SK-N-SH (cell line): ENCODE measurements around the gene PTPRG. TPM values are rescaled to one million over a fixed set of nuclear protein-coding genes. Genes with fewer than 3 reads are reported as not detected.

Experiments used
- CTCF ChIA-PET: fragments of 300-600, 350-600 bp; formaldehyde crosslinking; extraction: SDS; loops from one replicate; lab custom pipeline; 2021; lab: Yijun Ruan, JAX
- POLR2A ChIA-PET: fragments of 350-600 bp; sonication (Branson Sonifier 250); formaldehyde crosslinking; extraction: SDS; loops from one replicate; lab custom pipeline; 2020; ENCODE audit warnings: antibody characterized with exemption, inconsistent platforms; lab: Yijun Ruan, JAX
- DNase-seq: peaks from one replicate; pipeline ENCODE4 v3.0.0; 2012
- H2AFZ ChIP-seq: fragments of 200-600 bp; sonication (generic); 2 replicates; pipeline ENCODE4 v1.8.1; 2016; ENCODE audit warnings: antibody characterized with exemption, mild to moderate bottlenecking, low read depth
- H3F3A ChIP-seq: fragments of 200-600 bp; sonication (generic); replicated peaks from 2 replicates; pipeline ENCODE3; 2016; ENCODE audit warnings: antibody characterized with exemption, mild to moderate bottlenecking; ENCODE audit not compliant: insufficient read depth
- H3K27ac ChIP-seq, 2 experiments: fragments of 200-500 bp in 1 of 2; fragments of 200-600 bp in 1 of 2; sonication (Bioruptor generic) in 1 of 2; sonication (generic), shearing (Covaris generic) in 1 of 2; 2 replicates each; pipeline versions ENCODE4 v1.5.1 to v1.6.1; 2014 to 2016; ENCODE audit warnings: low read depth in 2 of 2, inconsistent platforms in 1 of 2, low read length in 1 of 2, mild to moderate bottlenecking in 1 of 2, mixed read lengths in 1 of 2
- H3K27me3 ChIP-seq: fragments of 200-600 bp; sonication (generic), shearing (Covaris generic); 2 replicates; pipeline ENCODE4 v1.6.1; 2016; ENCODE audit warnings: mixed run types; ENCODE audit not compliant: insufficient read depth
- H3K36me3 ChIP-seq, 2 experiments: fragments of 200-500 bp in 1 of 2; fragments of 200-600 bp in 1 of 2; sonication (Bioruptor generic) in 1 of 2; sonication (generic) in 1 of 2; replicated peaks in 1 of 2; 2 replicates each; pipeline versions ENCODE3 to v1.5.1; 2014 to 2016; ENCODE audit warnings: low read length in 1 of 2, mild to moderate bottlenecking in 1 of 2; ENCODE audit not compliant: insufficient read depth in 2 of 2, control insufficient read depth in 1 of 2
- H3K4me1 ChIP-seq, 2 experiments: fragments of 200-500 bp in 1 of 2; fragments of 200-600 bp in 1 of 2; sonication (Bioruptor generic) in 1 of 2; sonication (generic), shearing (Covaris generic) in 1 of 2; 2 replicates each; pipeline versions ENCODE4 v1.5.1 to v1.6.1; 2014 to 2016; ENCODE audit warnings: low read depth in 1 of 2, low read length in 1 of 2, mixed run types in 1 of 2; ENCODE audit not compliant: insufficient read depth in 2 of 2, control insufficient read depth in 1 of 2
- H3K4me2 ChIP-seq: fragments of 200-600 bp; sonication (generic), shearing (Covaris generic); 2 replicates; pipeline ENCODE4 v1.6.1; 2017; ENCODE audit warnings: mixed run types
- H3K4me3 ChIP-seq, 2 experiments: fragments of 200-500 bp in 1 of 2; fragments of 200-600 bp in 1 of 2; sonication (Bioruptor generic) in 1 of 2; sonication (generic), shearing (Covaris generic) in 1 of 2; 2 replicates each; pipeline versions ENCODE4 v1.5.1 to v1.8.1; 2014 to 2016; ENCODE audit warnings: low read depth in 2 of 2, inconsistent platforms in 1 of 2, low read length in 1 of 2, mild to moderate bottlenecking in 1 of 2, mixed read lengths in 1 of 2, moderate library complexity in 1 of 2
- H3K79me2 ChIP-seq: fragments of 200-600 bp; sonication (generic); 2 replicates; pipeline ENCODE4 v1.8.1; 2017; ENCODE audit warnings: mild to moderate bottlenecking; ENCODE audit not compliant: insufficient read depth
- H3K9ac ChIP-seq: fragments of 200-600 bp; sonication (generic); 2 replicates; pipeline ENCODE4 v1.6.1; 2017; ENCODE audit warnings: mixed run types
- H3K9me2 ChIP-seq: fragments of 200-600 bp; sonication (generic); 2 replicates; pipeline ENCODE4 v1.6.1; 2017; ENCODE audit warnings: mixed run types
- H3K9me3 ChIP-seq: fragments of 200-600 bp; sonication (generic); 2 replicates; pipeline ENCODE4 v1.6.1; 2017; ENCODE audit warnings: mixed run types, mild to moderate bottlenecking, moderate library complexity
- H4K20me1 ChIP-seq: fragments of 200-600 bp; sonication (generic); 2 replicates; pipeline ENCODE4 v1.6.1; 2017; ENCODE audit warnings: mild to moderate bottlenecking, mixed run types; ENCODE audit not compliant: insufficient read depth
- GABPA ChIP-seq: IDR thresholded peaks from 2 replicates; pipeline ENCODE4 v1.4.0; 2012; ENCODE audit warnings: low read depth, mild to moderate bottlenecking
- GATA2 ChIP-seq: sonication (generic); formaldehyde crosslinking; IDR thresholded peaks from 2 replicates; pipeline ENCODE4 v1.5.0; 2020; ENCODE audit warnings: mild to moderate bottlenecking, missing genetic modification reagents
- MXI1 ChIP-seq: IDR thresholded peaks from 2 replicates; pipeline ENCODE4 v1.6.1; 2012; ENCODE audit warnings: mild to moderate bottlenecking, low read depth, low read length, improper control_type of control experiment
- NRF1 ChIP-seq: IDR thresholded peaks from 2 replicates; pipeline ENCODE4 v1.6.1; 2012; ENCODE audit warnings: low read depth, mild to moderate bottlenecking, low read length
- POLR2AphosphoS5 ChIP-seq: IDR thresholded peaks from 2 replicates; pipeline ENCODE4 v1.6.1; 2012; ENCODE audit warnings: low read depth, low read length
- RAD21 ChIP-seq: IDR thresholded peaks from 2 replicates; pipeline ENCODE4 v1.6.1; 2012; ENCODE audit warnings: mild to moderate bottlenecking, low read length
- RFX5 ChIP-seq: IDR thresholded peaks from 2 replicates; pipeline ENCODE4 v1.6.1; 2012; ENCODE audit warnings: mild to moderate bottlenecking, improper control_type of control experiment, low read length
- TCF12 ChIP-seq: IDR thresholded peaks from 2 replicates; pipeline ENCODE4 v1.4.0; 2012
- TEAD4 ChIP-seq: IDR thresholded peaks from 2 replicates; pipeline ENCODE4 v1.4.0; 2012; ENCODE audit warnings: mild to moderate bottlenecking, borderline replicate concordance; ENCODE audit not compliant: insufficient read depth
- YY1 ChIP-seq: IDR thresholded peaks from 2 replicates; pipeline ENCODE4 v1.4.0; 2012; ENCODE audit warnings: low read depth, mild to moderate bottlenecking
- WGBS: methylation state at CpG from one replicate; pipeline ENCODE4 v1.1.6; 2017; ENCODE audit warnings: low lambda C conversion rate; 5-methylcytosine and 5-hydroxymethylcytosine counted together
- polyA plus RNA-seq, 3 experiments: library from polyadenylated mRNA; depleted of rRNA; stranded (reverse); fragments of >200 nt; gene quantifications; 2 replicates each; pipeline ENCODE4 v1.2.3, GENCODE V29; 2012
- TF ChIP-seq, protein P1 (sequence below): IDR thresholded peaks from 2 replicates; pipeline ENCODE4 v1.6.1; 2012; ENCODE audit warnings: mild to moderate bottlenecking, low read depth, low read length, moderate library complexity
- TF ChIP-seq, protein P2 (sequence below): fragments of 150-350 bp; IDR thresholded peaks from 2 replicates; pipeline ENCODE4 v1.6.1; 2017; ENCODE audit warnings: antibody characterized with exemption, low read length, low read depth, borderline replicate concordance
- TF ChIP-seq, protein P3 (sequence below): IDR thresholded peaks from 2 replicates; pipeline ENCODE4 v1.4.0; 2012; ENCODE audit warnings: low read depth, borderline replicate concordance

The PTPRG gene
- polyA plus RNA-seq, 1 of the 3 experiments (the other 2 are of a cell fraction): 14.1 TPM

DNA sequence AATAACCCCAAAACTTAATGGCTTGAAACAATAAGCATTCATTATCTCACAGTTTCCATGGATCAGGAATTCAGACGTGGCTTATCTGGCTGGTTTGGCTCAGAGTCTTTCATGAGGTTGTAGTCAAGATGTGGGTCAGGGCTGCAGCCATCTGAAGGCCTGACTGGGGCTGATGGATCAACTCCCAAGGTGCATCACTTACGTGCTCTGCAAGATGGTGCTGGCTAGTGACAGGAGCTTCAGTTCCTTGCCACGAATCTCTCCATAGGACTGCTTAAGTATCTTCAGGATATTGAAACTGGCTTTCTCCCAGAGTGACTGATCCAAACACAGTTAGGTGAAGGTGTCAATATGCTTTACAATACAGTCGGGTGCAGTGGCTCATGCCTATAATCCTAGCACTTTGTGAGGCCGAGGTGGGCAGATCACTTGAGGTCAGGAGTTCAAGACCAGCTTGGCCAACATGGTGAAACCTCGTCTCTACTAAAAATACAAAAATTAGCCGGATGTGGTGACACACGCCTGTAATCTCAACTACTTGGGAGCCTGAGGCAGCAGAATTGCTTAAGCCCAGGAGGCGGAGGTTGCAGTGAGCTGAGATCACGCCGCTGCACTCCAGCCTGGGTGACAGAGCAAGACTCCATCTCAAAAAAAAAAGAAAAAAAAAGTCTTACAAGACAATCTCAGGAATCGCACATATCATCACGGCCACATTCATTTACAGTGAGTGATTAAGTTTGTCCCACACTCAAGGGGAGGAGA, 28.5 kb upstream of the PTPRG start (continued):
- TF ChIP-seq, protein P1, sequence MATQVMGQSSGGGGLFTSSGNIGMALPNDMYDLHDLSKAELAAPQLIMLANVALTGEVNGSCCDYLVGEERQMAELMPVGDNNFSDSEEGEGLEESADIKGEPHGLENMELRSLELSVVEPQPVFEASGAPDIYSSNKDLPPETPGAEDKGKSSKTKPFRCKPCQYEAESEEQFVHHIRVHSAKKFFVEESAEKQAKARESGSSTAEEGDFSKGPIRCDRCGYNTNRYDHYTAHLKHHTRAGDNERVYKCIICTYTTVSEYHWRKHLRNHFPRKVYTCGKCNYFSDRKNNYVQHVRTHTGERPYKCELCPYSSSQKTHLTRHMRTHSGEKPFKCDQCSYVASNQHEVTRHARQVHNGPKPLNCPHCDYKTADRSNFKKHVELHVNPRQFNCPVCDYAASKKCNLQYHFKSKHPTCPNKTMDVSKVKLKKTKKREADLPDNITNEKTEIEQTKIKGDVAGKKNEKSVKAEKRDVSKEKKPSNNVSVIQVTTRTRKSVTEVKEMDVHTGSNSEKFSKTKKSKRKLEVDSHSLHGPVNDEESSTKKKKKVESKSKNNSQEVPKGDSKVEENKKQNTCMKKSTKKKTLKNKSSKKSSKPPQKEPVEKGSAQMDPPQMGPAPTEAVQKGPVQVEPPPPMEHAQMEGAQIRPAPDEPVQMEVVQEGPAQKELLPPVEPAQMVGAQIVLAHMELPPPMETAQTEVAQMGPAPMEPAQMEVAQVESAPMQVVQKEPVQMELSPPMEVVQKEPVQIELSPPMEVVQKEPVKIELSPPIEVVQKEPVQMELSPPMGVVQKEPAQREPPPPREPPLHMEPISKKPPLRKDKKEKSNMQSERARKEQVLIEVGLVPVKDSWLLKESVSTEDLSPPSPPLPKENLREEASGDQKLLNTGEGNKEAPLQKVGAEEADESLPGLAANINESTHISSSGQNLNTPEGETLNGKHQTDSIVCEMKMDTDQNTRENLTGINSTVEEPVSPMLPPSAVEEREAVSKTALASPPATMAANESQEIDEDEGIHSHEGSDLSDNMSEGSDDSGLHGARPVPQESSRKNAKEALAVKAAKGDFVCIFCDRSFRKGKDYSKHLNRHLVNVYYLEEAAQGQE: no peak
- TF ChIP-seq TEAD4 (no peak), MXI1 (no peak), GABPA (no peak), YY1 (no peak), TCF12 (no peak), RAD21 (no peak)
- TF ChIP-seq, protein P2, sequence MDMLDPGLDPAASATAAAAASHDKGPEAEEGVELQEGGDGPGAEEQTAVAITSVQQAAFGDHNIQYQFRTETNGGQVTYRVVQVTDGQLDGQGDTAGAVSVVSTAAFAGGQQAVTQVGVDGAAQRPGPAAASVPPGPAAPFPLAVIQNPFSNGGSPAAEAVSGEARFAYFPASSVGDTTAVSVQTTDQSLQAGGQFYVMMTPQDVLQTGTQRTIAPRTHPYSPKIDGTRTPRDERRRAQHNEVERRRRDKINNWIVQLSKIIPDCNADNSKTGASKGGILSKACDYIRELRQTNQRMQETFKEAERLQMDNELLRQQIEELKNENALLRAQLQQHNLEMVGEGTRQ: no peak
- TF ChIP-seq, protein P3, sequence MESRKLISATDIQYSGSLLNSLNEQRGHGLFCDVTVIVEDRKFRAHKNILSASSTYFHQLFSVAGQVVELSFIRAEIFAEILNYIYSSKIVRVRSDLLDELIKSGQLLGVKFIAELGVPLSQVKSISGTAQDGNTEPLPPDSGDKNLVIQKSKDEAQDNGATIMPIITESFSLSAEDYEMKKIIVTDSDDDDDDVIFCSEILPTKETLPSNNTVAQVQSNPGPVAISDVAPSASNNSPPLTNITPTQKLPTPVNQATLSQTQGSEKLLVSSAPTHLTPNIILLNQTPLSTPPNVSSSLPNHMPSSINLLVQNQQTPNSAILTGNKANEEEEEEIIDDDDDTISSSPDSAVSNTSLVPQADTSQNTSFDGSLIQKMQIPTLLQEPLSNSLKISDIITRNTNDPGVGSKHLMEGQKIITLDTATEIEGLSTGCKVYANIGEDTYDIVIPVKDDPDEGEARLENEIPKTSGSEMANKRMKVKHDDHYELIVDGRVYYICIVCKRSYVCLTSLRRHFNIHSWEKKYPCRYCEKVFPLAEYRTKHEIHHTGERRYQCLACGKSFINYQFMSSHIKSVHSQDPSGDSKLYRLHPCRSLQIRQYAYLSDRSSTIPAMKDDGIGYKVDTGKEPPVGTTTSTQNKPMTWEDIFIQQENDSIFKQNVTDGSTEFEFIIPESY: no peak

DNA sequence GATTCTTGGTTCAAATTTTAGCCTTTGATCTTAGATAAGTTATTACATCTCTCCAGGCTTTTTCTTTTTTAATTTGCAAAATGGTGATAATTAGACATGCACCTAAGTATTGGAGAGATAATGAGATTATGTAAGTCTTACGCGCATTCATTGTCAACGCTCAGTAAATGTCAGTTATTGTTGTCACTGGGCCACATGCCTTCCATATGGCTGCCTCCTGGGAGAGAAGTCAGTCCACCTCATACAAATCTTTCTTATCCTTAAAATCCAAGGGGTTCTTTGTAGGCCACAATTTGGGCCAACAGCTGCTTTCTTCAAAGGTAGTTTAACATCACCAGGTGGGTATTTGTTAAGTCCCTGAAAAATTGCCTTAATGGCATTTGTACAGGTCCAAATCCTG, 25.5 kb upstream of the PTPRG start:
- H4K20me1 ChIP-seq: no peaks in the 10 kb centered on the region
- H3K79me2 ChIP-seq: no peaks in the 10 kb centered on the region
- no peak overlapping the region for H2AFZ ChIP-seq
- H3K9me3 ChIP-seq: no peaks in the 10 kb centered on the region
- no peak overlapping the region for H3K9ac ChIP-seq
- no peak overlapping the region for H3K4me2 ChIP-seq
- ChIA-PET CTCF (no interaction called here), POLR2A (no interaction called here)
- DNase-seq: no peak
- H3F3A ChIP-seq: no peaks in the 10 kb centered on the region
- no peaks in the 10 kb centered on the region for H3K9me2 ChIP-seq
- no peaks in the 10 kb centered on the region for H3K4me1 ChIP-seq
- no peak overlapping the region for H3K4me3 ChIP-seq
- H3K27ac ChIP-seq: no peak overlapping the region
- TF ChIP-seq NRF1: no peak
- TF ChIP-seq TCF12: no peak
- no peak for TF ChIP-seq RFX5
- no peak for TF ChIP-seq GATA2 (CRISPR knock-in tag)
- TF ChIP-seq POLR2AphosphoS5: no peak
- TF ChIP-seq, protein P3: no peak
- TF ChIP-seq, protein P2: no peak
- H3K27me3 ChIP-seq: no peaks in the 10 kb centered on the region
- H3K36me3 ChIP-seq: no peaks in the 10 kb centered on the region
- 78% methylated on average over 3 of the region's 3 CpGs for WGBS
